LHCN-M2 (cell line): ENCODE data around the gene CENPH. TPM values are rescaled to one million over a fixed set of nuclear protein-coding genes. Genes with fewer than 3 reads are reported as not detected.
"Not testable (repeated sequence)": the region's sequence is repeated elsewhere in the genome, so short reads cannot be mapped to it uniquely, and the experiment has no call there.

Experiments used
- DNase-seq: peaks from one replicate; pipeline ENCODE4 v3.0.0-alpha.2; 2012; ENCODE audit warnings: low read depth
- total RNA-seq: library from RNA; depleted of rRNA; stranded (reverse); fragments of >200 nt; gene quantifications from 2 replicates; pipeline ENCODE4 v1.2.3, GENCODE V29; 2014

The CENPH gene
- total RNA-seq, 1 experiment from 2014 or later = 58.3 TPM

- no peak for DNase-seq
Measured at GRCh38 chr5:69209602-69210001, 20.2 kb downstream of the CENPH start.

DNA sequence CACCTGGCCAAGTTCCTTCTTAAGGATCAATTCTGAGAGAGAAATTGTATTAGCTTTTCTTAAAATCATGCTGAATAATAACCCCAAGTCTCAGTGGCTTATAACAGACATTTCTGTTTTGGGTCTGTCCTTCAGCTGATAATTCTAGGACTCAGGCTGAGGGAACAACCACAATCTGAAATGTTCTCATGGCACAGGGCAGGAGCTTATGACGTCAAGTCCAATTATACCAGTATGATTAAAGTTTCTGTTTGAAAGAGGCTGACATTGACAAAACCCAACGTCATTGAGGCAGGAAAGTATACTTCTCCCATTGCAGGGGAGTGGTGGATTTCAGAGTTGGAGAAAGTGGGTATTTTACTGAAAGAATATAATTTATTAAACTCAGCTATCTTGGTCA is 21.8 kb downstream of the CENPH start:
- DNase-seq = no peak

- DNase-seq = no peak
Measured at GRCh38 chr5:69212022-69212421, 22.6 kb downstream of the CENPH start.

DNA sequence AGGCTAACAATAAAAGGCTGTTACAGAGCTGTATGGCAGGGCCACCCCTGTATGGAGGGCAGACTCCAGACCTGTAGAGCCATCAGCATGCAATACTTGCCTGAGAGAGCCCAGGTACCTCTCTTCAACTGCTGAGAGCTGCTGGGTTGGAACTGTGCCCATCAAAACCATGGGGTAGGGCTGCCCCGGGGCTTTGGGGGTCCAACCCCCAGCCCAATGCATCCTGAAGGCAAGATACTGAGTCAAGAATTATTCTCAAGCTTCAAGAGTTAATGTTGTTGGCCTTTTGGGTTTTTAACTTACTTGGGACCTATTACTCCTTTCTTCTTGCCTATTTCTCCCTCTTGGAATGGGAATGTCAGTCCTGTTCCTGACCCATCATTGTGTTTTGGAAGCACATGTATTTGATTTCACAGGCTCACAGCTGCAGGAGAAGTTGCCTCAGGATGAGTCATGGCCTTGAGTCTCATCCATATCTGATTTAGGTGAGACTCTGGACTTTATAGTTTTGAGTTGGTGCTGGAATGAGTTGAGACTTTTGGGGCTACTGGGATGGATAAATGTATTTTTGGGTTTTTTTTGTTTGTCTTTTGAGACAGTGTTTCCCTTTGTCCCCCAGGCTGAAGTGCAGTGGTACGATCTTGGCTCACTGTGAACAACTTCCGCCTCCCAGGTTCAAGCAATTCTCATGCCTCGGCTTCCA is 24.3 kb downstream of the CENPH start:
- DNase-seq = peak; percentile 67

GRCh38 chr5:69217151-69217511 is 27.7 kb downstream of the CENPH start:
- DNase-seq = no peak

DNA sequence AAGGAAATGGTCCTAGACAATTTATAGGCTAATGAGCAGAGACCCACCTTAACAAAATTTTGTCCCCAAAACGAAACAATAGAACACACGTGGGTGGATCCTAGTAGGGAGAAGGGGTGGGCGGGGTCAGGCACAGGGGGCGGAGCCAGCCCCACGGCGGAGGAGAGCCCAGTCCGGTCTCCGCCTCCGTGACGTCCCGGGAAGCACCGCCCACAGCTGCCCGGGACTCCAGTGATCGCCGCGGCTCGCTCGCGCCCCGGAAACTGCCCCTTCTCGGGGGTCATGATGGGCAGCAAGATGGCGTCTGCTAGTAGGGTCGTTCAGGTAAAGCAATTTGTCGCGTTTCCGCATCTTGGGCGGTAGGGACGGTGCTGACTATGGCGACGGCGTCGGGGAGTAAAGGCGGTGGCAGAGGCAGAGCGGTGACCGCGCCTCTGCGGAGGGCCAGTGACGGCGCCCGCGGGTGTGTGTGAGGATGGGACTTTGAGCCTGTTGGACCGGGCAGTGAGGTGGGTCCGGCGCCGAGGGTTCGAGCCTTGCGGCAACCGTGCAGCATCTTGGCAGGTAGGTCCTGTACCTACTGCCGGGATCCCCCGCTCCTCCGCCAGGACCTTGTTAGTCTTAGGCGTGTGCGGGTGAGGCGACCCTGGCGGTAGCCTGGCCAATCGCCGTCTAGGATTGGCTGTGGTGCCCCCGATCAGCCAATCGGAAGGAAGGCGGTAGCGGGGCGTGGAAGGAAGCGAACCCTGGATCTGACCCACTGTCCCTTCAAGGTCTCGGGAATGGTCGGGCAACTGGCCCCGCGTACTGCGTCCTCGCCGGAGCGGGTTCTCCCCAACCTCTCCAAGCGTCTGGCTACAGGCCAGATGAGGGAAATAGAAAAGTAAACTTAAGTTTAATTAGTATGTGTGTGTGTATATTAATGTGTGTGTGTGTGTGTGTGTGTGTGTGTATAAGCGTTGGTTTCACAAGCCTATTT is 28.5 kb downstream of the CENPH start:
- DNase-seq = peak; percentile 88

DNA sequence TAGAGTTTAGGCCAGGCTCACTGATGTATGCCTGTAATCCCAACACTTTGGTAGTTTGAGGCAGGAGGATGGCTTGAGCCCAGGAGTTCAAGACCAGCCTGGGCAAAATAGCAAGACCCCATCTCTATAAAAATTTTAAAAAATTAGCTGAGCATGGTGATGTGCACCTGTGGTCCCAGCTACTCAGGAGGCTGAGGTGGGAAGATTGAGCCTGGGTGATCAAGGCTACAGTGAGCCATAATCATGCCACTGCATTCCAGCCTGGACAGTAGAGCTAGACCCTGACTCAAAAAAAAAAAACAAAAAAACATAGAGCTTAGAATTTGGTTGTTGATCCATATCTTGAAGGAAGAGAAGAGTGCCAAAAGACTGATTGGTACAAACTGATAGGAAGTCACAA is 30.6 kb downstream of the CENPH start:
- DNase-seq = no peak

DNA sequence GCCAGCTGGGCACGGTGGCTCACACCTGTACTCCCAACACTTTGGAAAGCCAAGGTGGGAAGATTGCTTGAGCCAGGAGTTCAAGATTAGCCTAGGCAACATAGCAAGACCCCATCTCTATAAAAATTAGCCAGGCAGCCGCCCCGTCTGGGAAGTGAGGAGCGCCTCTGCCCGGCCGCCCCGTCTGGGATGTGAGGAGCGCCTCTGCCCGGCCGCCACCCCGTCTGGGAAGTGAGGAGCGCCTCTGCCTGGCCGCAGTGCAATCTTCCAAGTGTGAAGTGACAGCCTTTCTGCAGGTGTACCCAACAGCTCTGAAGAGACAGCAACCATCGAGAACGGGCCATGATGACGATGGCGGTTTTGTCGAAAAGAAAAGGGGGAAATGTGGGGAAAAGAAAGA is 31.0 kb downstream of the CENPH start:
- not testable (repeated sequence) for DNase-seq

- DNase-seq = not testable (repeated sequence)
Measured at GRCh38 chr5:69220833-69221232, 31.4 kb downstream of the CENPH start.

DNA sequence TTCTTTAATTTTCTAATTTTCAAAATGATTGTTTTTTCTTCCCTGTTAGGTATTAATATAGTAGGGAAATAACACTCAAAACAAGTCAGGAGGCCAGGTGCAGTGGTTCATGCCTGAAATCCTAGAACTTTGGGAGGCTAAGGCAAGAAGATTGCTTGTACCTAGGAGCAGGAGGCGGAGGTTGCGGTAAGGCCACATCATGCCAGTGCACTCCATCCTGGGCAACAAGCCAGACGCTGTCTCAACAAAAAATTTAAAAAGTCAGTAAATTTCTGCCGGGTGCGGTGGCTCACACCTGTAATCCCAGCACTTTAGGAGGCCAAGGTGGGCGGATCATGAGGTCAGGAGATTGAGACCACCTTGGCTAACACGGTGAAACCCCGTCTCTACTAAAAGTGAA is 35.1 kb downstream of the CENPH start:
- DNase-seq = no peak

- DNase-seq = no peak
Measured at GRCh38 chr5:69225860-69226259, 36.5 kb downstream of the CENPH start.

DNA sequence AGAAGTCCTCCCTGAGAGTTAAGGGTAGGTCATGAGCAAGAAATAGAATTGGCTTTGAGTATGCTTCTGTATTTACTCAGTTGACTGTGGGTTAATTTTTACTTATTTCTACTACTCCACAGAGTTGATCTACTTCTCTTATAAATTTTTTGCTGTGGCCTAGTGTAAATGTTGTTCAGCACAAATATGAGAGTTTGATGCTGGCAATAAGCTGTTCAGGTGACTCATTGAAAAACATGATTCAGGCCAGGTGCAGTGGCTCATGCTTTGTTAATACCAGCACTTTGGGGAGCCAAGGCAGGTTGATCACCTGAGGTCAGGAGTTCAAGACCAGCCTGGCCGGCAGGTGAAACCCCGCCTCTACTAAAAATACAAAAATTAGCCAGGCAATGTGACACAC is 40.8 kb downstream of the CENPH start:
- DNase-seq = no peak

DNA sequence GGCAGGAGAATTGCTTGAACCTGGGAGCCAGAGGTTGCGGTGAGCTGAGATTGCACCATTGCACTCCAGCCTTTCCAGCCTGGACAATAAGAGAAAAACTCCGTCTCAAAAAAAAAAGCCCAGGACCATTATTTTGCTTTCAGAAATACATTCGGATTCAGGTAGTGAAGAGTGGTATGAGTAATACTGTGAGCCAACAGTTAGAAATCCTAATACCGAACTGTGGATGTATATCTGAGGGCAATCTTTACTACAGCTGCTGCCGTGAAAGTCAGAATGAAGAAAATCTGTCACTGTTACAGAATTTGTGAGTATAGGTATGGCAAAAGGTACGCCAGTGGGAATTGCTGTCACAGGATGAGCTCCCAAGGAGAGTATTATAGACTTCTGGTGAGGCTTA is 41.9 kb downstream of the CENPH start:
- no peak for DNase-seq

DNA sequence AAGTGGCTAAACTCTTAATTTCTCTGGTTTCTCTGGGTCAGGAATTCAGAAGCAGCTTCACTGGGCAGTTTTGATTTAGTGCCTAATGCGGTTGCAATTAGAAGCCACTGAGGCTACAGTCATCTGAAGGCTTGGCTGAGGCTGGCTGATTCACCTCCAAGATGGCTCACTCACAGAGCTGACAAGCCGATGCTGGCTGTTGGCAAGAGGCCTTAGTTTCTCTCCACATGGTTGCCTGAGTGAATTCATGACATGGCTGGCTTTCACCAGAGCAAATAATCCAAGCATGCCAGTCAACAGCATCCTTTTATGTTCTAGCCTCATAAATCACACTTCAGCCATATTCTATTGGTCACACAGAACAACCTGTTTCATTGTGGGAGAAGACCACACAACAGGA is 42.5 kb downstream of the CENPH start:
- peak; percentile 14 for DNase-seq

GRCh38 chr5:69234457-69235268 is 45.3 kb downstream of the CENPH start, which contains the start of gene CDK7:
Gene CDK7, plus strand, starts transcription at chr5:69234886. Its CDS starts 90 bp downstream, at chr5:69234976.
- peak; percentile 87 for DNase-seq

- DNase-seq = not testable (repeated sequence)
Measured at GRCh38 chr5:69236733-69237132, 47.4 kb downstream of the CENPH start.

DNA sequence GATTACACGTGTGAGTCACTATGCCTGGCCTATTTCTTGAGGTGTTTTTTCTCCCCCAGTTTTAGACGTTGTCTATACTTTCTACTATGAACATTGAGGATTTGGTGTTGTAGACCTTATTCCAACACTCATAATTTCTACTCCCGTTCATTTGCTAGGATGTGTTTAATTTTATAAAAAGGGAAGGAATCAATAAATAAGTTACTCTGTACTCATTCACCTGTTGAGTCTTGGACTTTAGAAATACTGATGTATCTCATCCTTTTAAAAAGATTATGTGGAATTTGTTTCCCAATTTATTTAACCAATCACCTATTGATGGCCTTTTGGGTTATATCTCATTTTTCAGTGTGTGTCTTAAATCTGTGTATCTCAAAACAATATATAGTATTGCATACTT is 48.5 kb downstream of the CENPH start:
- DNase-seq = no peak

DNA sequence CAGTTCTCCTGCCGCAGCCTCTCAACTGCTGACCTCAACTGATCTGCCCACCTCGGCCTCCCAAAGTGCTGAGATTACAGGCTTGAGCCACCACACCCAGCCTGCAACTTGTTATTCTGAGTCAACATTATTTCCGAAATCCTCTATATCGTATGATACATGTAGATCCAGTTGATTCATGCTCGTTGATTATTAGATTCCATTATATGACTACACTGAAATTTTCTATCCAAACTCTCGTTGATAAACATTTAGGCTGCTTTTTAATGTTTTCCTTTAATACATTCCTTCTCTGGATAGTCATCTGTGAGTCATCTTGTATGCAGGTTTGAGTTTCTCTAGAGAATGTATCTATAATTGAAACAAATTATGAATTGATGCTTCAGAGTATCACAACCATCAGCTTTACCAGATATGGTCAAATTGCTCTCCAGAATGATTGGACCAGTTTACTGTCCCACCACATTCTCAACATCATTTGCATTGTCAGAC is 49.4 kb downstream of the CENPH start:
- peak; percentile 68 for DNase-seq

DNA sequence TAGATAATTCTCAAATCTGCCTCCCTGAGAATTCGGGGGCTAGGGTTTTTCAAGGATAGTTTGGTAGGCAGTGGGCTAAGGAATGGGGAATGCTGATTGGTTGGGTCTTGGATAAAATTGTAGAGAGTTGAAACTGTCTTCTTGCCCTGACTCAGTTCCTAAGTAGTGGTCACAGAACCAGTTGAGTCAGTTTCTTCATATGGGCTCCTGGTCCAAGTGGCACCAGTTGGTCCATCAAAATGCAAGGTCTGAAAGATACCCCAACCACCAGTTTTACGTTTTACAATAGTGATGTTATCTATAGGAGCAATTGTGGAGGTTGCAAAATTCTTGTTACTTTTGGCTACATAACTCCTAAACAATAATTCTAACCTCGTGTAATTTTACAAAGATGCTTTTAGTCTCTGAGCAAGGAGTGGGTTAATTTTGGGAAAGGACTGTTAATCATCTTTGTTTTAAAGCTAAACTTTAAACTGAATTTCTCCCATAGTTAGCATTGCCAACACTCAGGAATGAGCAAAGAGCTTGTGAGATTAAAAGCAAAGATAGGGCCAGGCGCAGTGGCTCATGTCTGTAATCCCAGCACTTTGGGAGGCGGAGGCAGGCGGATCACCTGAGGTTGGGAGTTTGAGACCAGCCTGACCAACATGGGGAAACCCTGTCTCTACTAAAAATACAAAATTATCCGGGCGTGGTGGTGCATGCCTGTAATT is 53.0 kb downstream of the CENPH start:
- DNase-seq = no peak

- DNase-seq = no peak
Measured at GRCh38 chr5:69245031-69245430, 55.6 kb downstream of the CENPH start.

DNA sequence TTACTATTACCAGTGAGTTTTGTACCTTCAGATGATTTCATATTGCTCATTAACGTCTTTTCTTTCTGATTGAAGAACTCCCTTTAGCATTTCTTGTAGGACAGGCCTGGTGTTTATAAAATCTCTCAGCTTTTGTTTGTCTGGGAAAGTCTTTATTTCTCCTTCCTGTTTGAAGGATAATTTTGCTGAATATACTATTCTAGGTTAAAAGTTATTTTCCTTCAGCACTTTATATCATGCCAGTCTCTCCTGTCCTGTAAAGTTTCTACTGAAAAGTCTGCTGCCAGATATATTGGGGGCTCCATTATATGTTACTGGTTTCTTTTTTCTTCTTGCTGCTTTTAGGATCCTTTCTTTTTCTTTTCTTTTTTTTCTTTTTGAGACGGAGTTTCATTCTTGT is 58.6 kb downstream of the CENPH start:
- no peak for DNase-seq
